Esophagus muscularis mucosa (tissue), 4 donors: Measurements from ENCODE around the gene LRRK1. TPM values are rescaled to one million over a fixed set of nuclear protein-coding genes. Genes with fewer than 3 reads are reported as not detected.

ENCODE experiments used
- DNase-seq: peaks from one replicate; pipeline ENCODE4 v3.0.0-alpha.2; 2017; ENCODE audit errors: extremely low spot score
- H3K27ac ChIP-seq, 4 donors: fragments of 200-600 bp; sonication (generic); replicated peaks in 1 of 4; 1 replicate in 3 of 4; 2 replicates in 1 of 4; pipeline ENCODE4 v1.5.1; 2016 to 2019; ENCODE audit warnings: mild to moderate bottlenecking in 1 of 4
- H3K27me3 ChIP-seq, 4 donors: fragments of 200-600 bp; sonication (generic); one replicate each; pipeline versions ENCODE4 v1.5.1 to v1.6.0; 2016 to 2019
- H3K36me3 ChIP-seq, 4 donors: fragments of 200-600 bp; sonication (generic); one replicate each; pipeline ENCODE4 v1.5.1; 2016 to 2019
- H3K4me1 ChIP-seq, 4 donors: fragments of 200-600 bp; sonication (generic); one replicate each; pipeline ENCODE4 v1.5.1; 2016 to 2019
- H3K4me3 ChIP-seq, 4 donors: fragments of 200-600 bp; sonication (generic); 1 replicate in 2 of 4; 2 replicates in 2 of 4; pipeline ENCODE4 v1.5.1; 2016 to 2019; ENCODE audit warnings: mild to moderate bottlenecking in 4 of 4, moderate library complexity in 1 of 4
- H3K9me3 ChIP-seq, 4 donors: fragments of 200-600 bp; sonication (generic); 1 replicate in 3 of 4; 2 replicates in 1 of 4; pipeline ENCODE4 v1.5.1; 2016 to 2019
- CTCF ChIP-seq, 3 experiments: fragments of 200-600 bp in 2 of 3; fragments of 450-650 bp in 1 of 3; sonication (generic) in 2 of 3; IDR thresholded peaks; one replicate each; pipeline ENCODE4 v1.5.1; 2017 to 2019; ENCODE audit warnings: antibody characterized with exemption in 3 of 3, mild to moderate bottlenecking in 2 of 3, moderate library complexity in 1 of 3
- EP300 ChIP-seq: sonication (generic); formaldehyde crosslinking; IDR thresholded peaks from one replicate; pipeline ENCODE4 v1.6.1; 2017; ENCODE audit warnings: antibody characterized with exemption
- POLR2A ChIP-seq: fragments of 450-650 bp; IDR thresholded peaks from one replicate; pipeline ENCODE4 v1.6.1; 2017; ENCODE audit warnings: antibody characterized with exemption, moderate library complexity, mild to moderate bottlenecking, low read depth
- POLR2AphosphoS5 ChIP-seq, 2 donors: sonication (generic); formaldehyde crosslinking; IDR thresholded peaks; one replicate each; pipeline ENCODE4 v1.6.1; 2017; ENCODE audit warnings: antibody characterized with exemption in 2 of 2
- WGBS: methylation state at CpG from one replicate; pipeline ENCODE4 v1.1.5; 2018; 5-methylcytosine and 5-hydroxymethylcytosine counted together
- intact Hi-C: fragments of 100-400 bp; cut with DNase I; formaldehyde crosslinking; loops from one replicate; pipeline ENCODE4 v1.15.1; 2023
- total RNA-seq, 4 donors: library from RNA; depleted of rRNA; stranded (reverse); fragments of >200 nt; gene quantifications; one replicate each; pipeline versions ENCODE4 v1.1.0 to v1.2.1, GENCODE V29; 2016

LRRK1 gene
- total RNA-seq, 4 donors from 2014 or later: 11.3 to 18.0 (median 15.4) TPM

- Histone ChIP-seq H3K27me3 (no peaks in the 10 kb centered on the region), H3K4me1 (peaks cover 9 to 21% (median 16%) of the 10 kb centered on the region in 4 donors), H3K27ac (no peak overlapping the region), H3K36me3 (peaks cover 0 to 75% (median 24%) of the 10 kb centered on the region in 4 donors), H3K4me3 (no peak overlapping the region), H3K9me3 (no peaks in the 10 kb centered on the region)
- no peak for DNase-seq
- intact Hi-C loops: no loop called here
- TF ChIP-seq POLR2A (no peak), CTCF (IDR thresholded peaks at IDR 0.05) (no peak), POLR2AphosphoS5 (IDR thresholded peaks at IDR 0.05) (no peak), EP300 (no peak)
- WGBS: 70% methylated on average over 30 of the region's 30 CpGs
These were observed 145.0 kb downstream of the LRRK1 start for GRCh38 chr15:101063891-101064794.

- peaks cover 15 to 25% (median 20%) of the 10 kb centered on the region in 4 donors for H3K4me1 ChIP-seq
- intact Hi-C loops: no loop called here
- H3K27me3 ChIP-seq: no peaks in the 10 kb centered on the region
- no peaks in the 10 kb centered on the region for H3K9me3 ChIP-seq
- TF ChIP-seq EP300 (no peak), CTCF (IDR thresholded peaks at IDR 0.05) (no peak), POLR2AphosphoS5 (IDR thresholded peaks at IDR 0.05) (no peak), POLR2A (no peak)
- no peak overlapping the region for H3K27ac ChIP-seq
- DNase-seq: no peak
- H3K36me3 ChIP-seq: peaks cover 0 to 67% (median 22%) of the 10 kb centered on the region in 4 donors
- H3K4me3 ChIP-seq: no peak overlapping the region
- WGBS: 93% methylated on average over 15 of the region's 19 CpGs
These were observed 145.8 kb downstream of the LRRK1 start for GRCh38 chr15:101064795-101065569.

GRCh38 chr15:101065570-101066221 is 146.5 kb downstream of the LRRK1 start:
- DNase-seq: no peak
- Histone ChIP-seq H3K4me1 (peaks cover 22 to 31% (median 26%) of the 10 kb centered on the region in 4 donors), H3K36me3 (peaks cover 0 to 62% (median 22%) of the 10 kb centered on the region in 4 donors), H3K4me3 (no peak overlapping the region), H3K9me3 (no peaks in the 10 kb centered on the region), H3K27ac (no peak overlapping the region), H3K27me3 (no peaks in the 10 kb centered on the region)
- 94% methylated on average over 22 of the region's 28 CpGs for WGBS
- intact Hi-C loops: no loop called here
- no peak for TF ChIP-seq EP300

- Histone ChIP-seq H3K27ac (no peak overlapping the region), H3K27me3 (no peaks in the 10 kb centered on the region), H3K9me3 (no peaks in the 10 kb centered on the region), H3K36me3 (peaks cover 0 to 51% (median 16%) of the 10 kb centered on the region in 4 donors), H3K4me1 (peaks cover 27 to 37% (median 28%) of the 10 kb centered on the region in 4 donors), H3K4me3 (no peak overlapping the region)
- no peak for DNase-seq
- 93% methylated on average over 18 of the region's 26 CpGs for WGBS
- intact Hi-C loops: no loop called here
- no peak for TF ChIP-seq POLR2A
- no peak for TF ChIP-seq CTCF (IDR thresholded peaks at IDR 0.05)
- no peak for TF ChIP-seq POLR2AphosphoS5 (IDR thresholded peaks at IDR 0.05)
- no peak for TF ChIP-seq EP300
These were observed 147.6 kb downstream of the LRRK1 start for GRCh38 chr15:101066501-101067408.
